GM21737 (cell line): ENCODE measurements around the gene LUC7L.
"Not testable (repeated sequence)": the region's sequence is repeated elsewhere in the genome, so short reads cannot be mapped to it uniquely, and the experiment has no call there.

ENCODE experiments used
- ATAC-seq: cut with Tn5 transposase; IDR thresholded peaks from one replicate; pipeline ENCODE4 v1.9.1; 2021; ENCODE audit warnings: mild to moderate bottlenecking, moderate library complexity; ENCODE audit not compliant: unreplicated experiment

Gene LUC7L

GRCh38 chr16:180681-181564 is 48.3 kb downstream of the LUC7L start:
- ATAC-seq: no peak

GRCh38 chr16:180101-180675 is 49.1 kb downstream of the LUC7L start, which contains the start of gene HBQ1:
Gene HBQ1 (plus strand): TSS chr16:180459. CDS start chr16:180487, 28 bp downstream.
- no peak for ATAC-seq

- ATAC-seq: no peak
Measured at GRCh38 chr16:179211-180092, 49.8 kb downstream of the LUC7L start.

- no peak for ATAC-seq
Measured at GRCh38 chr16:178668-179015, 50.6 kb downstream of the LUC7L start.

GRCh38 chr16:177981-178667 is 51.1 kb downstream of the LUC7L start:
- ATAC-seq: no peak

- ATAC-seq: no peak
Measured at GRCh38 chr16:177394-177822, 51.8 kb downstream of the LUC7L start.

GRCh38 chr16:176477-177382 is 52.5 kb downstream of the LUC7L start, which contains the start of gene HBA1:
Gene HBA1 (plus strand): TSS chr16:176680. CDS start chr16:176717, 37 bp downstream.
- ATAC-seq: not testable (repeated sequence)

GRCh38 chr16:176006-176405 is 53.2 kb downstream of the LUC7L start:
- not testable (repeated sequence) for ATAC-seq

GRCh38 chr16:175011-175949 is 54.0 kb downstream of the LUC7L start:
- no peak for ATAC-seq

- not testable (repeated sequence) for ATAC-seq
Measured at GRCh38 chr16:173928-174769, 55.1 kb downstream of the LUC7L start.

GRCh38 chr16:173211-173854 is 55.9 kb downstream of the LUC7L start:
- not testable (repeated sequence) for ATAC-seq

GRCh38 chr16:172374-172941 is 56.8 kb downstream of the LUC7L start, which contains the start of gene HBA2:
Gene HBA2 (plus strand): TSS chr16:172876. CDS start chr16:172913, 37 bp downstream.
- ATAC-seq: not testable (repeated sequence)

- no peak for ATAC-seq
Measured at GRCh38 chr16:170788-171187, 58.5 kb downstream of the LUC7L start.

GRCh38 chr16:170088-170507 is 59.2 kb downstream of the LUC7L start:
- ATAC-seq: not testable (repeated sequence)

GRCh38 chr16:169014-169413 is 60.2 kb downstream of the LUC7L start:
- no peak for ATAC-seq

- ATAC-seq: no peak
Measured at GRCh38 chr16:168424-168823, 60.8 kb downstream of the LUC7L start.
